GM23338 (cell line): ENCODE measurements around the gene PDIA5. TPM values are rescaled to one million over a fixed set of nuclear protein-coding genes. Genes with fewer than 3 reads are reported as not detected.

Experiments used
- ATAC-seq: fragments of 200-7000 bp; cut with Tn5 transposase; 3 replicates; pipeline ENCODE4 v1.9.1; 2020
- DNase-seq: peaks from one replicate; pipeline ENCODE4 v3.0.0-alpha.2; 2015; ENCODE audit warnings: low spot score
- H2AFZ ChIP-seq: fragments of 200-600 bp; sonication (generic); 2 replicates; pipeline ENCODE4 v1.8.0; 2016; ENCODE audit warnings: antibody characterized with exemption, mild to moderate bottlenecking, moderate library complexity
- H3F3A ChIP-seq: fragments of 200-600 bp; sonication (generic); replicated peaks from 2 replicates; pipeline ENCODE4 v1.8.0; 2017; ENCODE audit warnings: antibody characterized with exemption, mixed run types, low read depth
- H3K27ac ChIP-seq: fragments of 200-600 bp; sonication (generic); 2 replicates; pipeline ENCODE4 v1.6.1; 2016; ENCODE audit warnings: low read depth
- H3K27me3 ChIP-seq: fragments of 200-600 bp; sonication (generic); 2 replicates; pipeline ENCODE4 v1.8.0; 2016; ENCODE audit warnings: mild to moderate bottlenecking, mixed run types, moderate library complexity; ENCODE audit not compliant: insufficient read depth
- H3K36me3 ChIP-seq: fragments of 200-600 bp; sonication (generic); 2 replicates; pipeline ENCODE4 v1.8.0; 2016; ENCODE audit warnings: mild to moderate bottlenecking; ENCODE audit not compliant: insufficient read depth
- H3K4me1 ChIP-seq: fragments of 200-600 bp; sonication (generic); 2 replicates; pipeline ENCODE4 v1.8.0; 2016; ENCODE audit warnings: mild to moderate bottlenecking, moderate library complexity; ENCODE audit not compliant: insufficient read depth
- H3K4me2 ChIP-seq: fragments of 200-600 bp; sonication (generic); 2 replicates; pipeline ENCODE4 v1.7.1; 2017; ENCODE audit warnings: mixed run types
- H3K4me3 ChIP-seq: fragments of 200-600 bp; sonication (generic); 2 replicates; pipeline ENCODE4 v1.6.1; 2016; ENCODE audit warnings: mixed run types
- H3K79me2 ChIP-seq: fragments of 200-600 bp; sonication (generic); replicated peaks from 2 replicates; pipeline ENCODE4 v1.8.0; 2017; ENCODE audit warnings: mild to moderate bottlenecking; ENCODE audit not compliant: insufficient read depth
- H3K9me2 ChIP-seq: fragments of 200-600 bp; sonication (generic); 2 replicates; pipeline ENCODE4 v1.8.0; 2017; ENCODE audit not compliant: insufficient read depth
- H4K20me1 ChIP-seq: fragments of 200-600 bp; sonication (generic); replicated peaks from 2 replicates; pipeline ENCODE4 v1.8.0; 2017; ENCODE audit warnings: mild to moderate bottlenecking; ENCODE audit not compliant: insufficient read depth
- H3K27ac Mint-ChIP-seq: 2 replicates; pipeline ENCODE4 v1.8.0; 2020; ENCODE audit warnings: inconsistent platforms, mild to moderate bottlenecking, moderate library complexity, mixed read lengths
- H3K27me3 Mint-ChIP-seq: 3 replicates; pipeline ENCODE4 v1.8.0; 2022; ENCODE audit warnings: low read depth, mild to moderate bottlenecking, moderate library complexity, mixed read lengths, inconsistent platforms; ENCODE audit not compliant: insufficient read depth, poor library complexity
- H3K36me3 Mint-ChIP-seq: 3 replicates; pipeline ENCODE4 v1.8.0; 2021; ENCODE audit warnings: low read depth, mild to moderate bottlenecking, inconsistent platforms, moderate library complexity, mixed read lengths
- H3K4me1 Mint-ChIP-seq: 3 replicates; pipeline ENCODE4 v1.8.0; 2020; ENCODE audit warnings: mild to moderate bottlenecking, inconsistent platforms, mixed read lengths
- H3K4me3 Mint-ChIP-seq: 3 replicates; pipeline ENCODE4 v1.8.0; 2021; ENCODE audit warnings: moderate library complexity, mild to moderate bottlenecking, inconsistent platforms, mixed read lengths
- H3K9me3 Mint-ChIP-seq: 3 replicates; pipeline ENCODE4 v1.8.0; 2020; ENCODE audit warnings: moderate library complexity, mild to moderate bottlenecking, inconsistent platforms, mixed read lengths
- CREB1 ChIP-seq: fragments of 250-450 bp; sonication (Bioruptor Pico); IDR thresholded peaks from 2 replicates; pipeline ENCODE4 v1.5.0; 2020; ENCODE audit warnings: low read depth, mild to moderate bottlenecking, moderate library complexity
- ETS1 ChIP-seq: IDR thresholded peaks from 2 replicates; pipeline ENCODE4 v1.6.1; 2016; ENCODE audit warnings: antibody characterized with exemption
- EZH2 ChIP-seq: fragments of 200-600 bp; sonication (generic); IDR thresholded peaks from one replicate; pipeline ENCODE4 v1.8.0; 2017; ENCODE audit warnings: antibody characterized with exemption, mild to moderate bottlenecking, low read depth; ENCODE audit not compliant: unreplicated experiment
- EZH2phosphoT487 ChIP-seq: fragments of 200-600 bp; sonication (generic); IDR thresholded peaks from one replicate; pipeline ENCODE4 v1.8.1; 2018; ENCODE audit warnings: antibody characterized with exemption; ENCODE audit not compliant: unreplicated experiment
- JUNB ChIP-seq: IDR thresholded peaks from one replicate; pipeline ENCODE4 v1.6.1; 2016; ENCODE audit warnings: antibody characterized with exemption; ENCODE audit not compliant: unreplicated experiment
- NANOG ChIP-seq: IDR thresholded peaks from 2 replicates; pipeline ENCODE4 v1.6.1; 2016; ENCODE audit warnings: antibody characterized with exemption, borderline replicate concordance
- POLR2AphosphoS5 ChIP-seq: IDR thresholded peaks from 2 replicates; pipeline ENCODE4 v1.6.1; 2016; ENCODE audit warnings: antibody characterized with exemption, low read depth
- REST ChIP-seq: IDR thresholded peaks from one replicate; pipeline ENCODE4 v1.6.1; 2018; ENCODE audit warnings: antibody characterized with exemption; ENCODE audit not compliant: unreplicated experiment
- STAT1 ChIP-seq: IDR thresholded peaks from one replicate; pipeline ENCODE4 v1.6.1; 2016; ENCODE audit warnings: antibody characterized with exemption; ENCODE audit not compliant: unreplicated experiment
- ZNF114 ChIP-seq: fragments of 250-450 bp; sonication (Bioruptor Pico); IDR thresholded peaks from 2 replicates; pipeline ENCODE4 v1.5.0; 2020; ENCODE audit warnings: mild to moderate bottlenecking, moderate library complexity
- ZNF331 ChIP-seq: fragments of 250-450 bp; sonication (Bioruptor Pico); IDR thresholded peaks from 2 replicates; pipeline ENCODE4 v1.5.0; 2020; ENCODE audit warnings: low read depth, mild to moderate bottlenecking, moderate library complexity
- ZNF462 ChIP-seq: fragments of 250-450 bp; sonication (Bioruptor Pico); IDR thresholded peaks from 2 replicates; pipeline ENCODE4 v1.5.0; 2020; ENCODE audit warnings: mild to moderate bottlenecking, moderate library complexity
- polyA plus RNA-seq: library from polyadenylated mRNA; unstranded; fragments of >200 nt; fragmentation: Nextera tagmentation; extraction: Ambion mirVana; gene quantifications from 2 replicates; pipeline ENCODE4 v1.2.1, GENCODE V29; 2016
- total RNA-seq: library from RNA; depleted of rRNA; stranded (reverse); fragments of >200 nt; shearing (Covaris generic); gene quantifications from 2 replicates; pipeline ENCODE4 v1.2.3, GENCODE V29; 2014
- TF ChIP-seq, protein P1 (sequence below), 2 experiments: fragments of 200-600 bp in 1 of 2; sonication (generic) in 1 of 2; conservative IDR thresholded peaks; 2 replicates each; pipeline versions ENCODE4 v1.5.1 to v1.6.1; 2016 to 2017; ENCODE audit warnings: antibody characterized with exemption in 2 of 2, low read depth in 2 of 2, mild to moderate bottlenecking in 2 of 2, moderate library complexity in 1 of 2

The PDIA5 gene
- total and polyA plus RNA-seq, 2 experiments from 2014 or later: 22.9 to 28.1 TPM

GRCh38 chr3:123158899-123159390, 92.1 kb downstream of the PDIA5 start:
- ATAC-seq (no peak), DNase-seq (no peak)
- H3K27ac ChIP-seq: no peak overlapping the region
- no peaks in the 10 kb centered on the region for H3K4me1 ChIP-seq
- no peaks in the 10 kb centered on the region for H3K9me2 ChIP-seq
- H4K20me1 ChIP-seq: no peaks in the 10 kb centered on the region
- no peak overlapping the region for H3K4me2 ChIP-seq
- H3K79me2 ChIP-seq: no peaks in the 10 kb centered on the region
- no peak overlapping the region for H3K4me3 ChIP-seq
- H3F3A ChIP-seq: no peaks in the 10 kb centered on the region
- Mint-ChIP-seq H3K9me3 (no peaks in the 10 kb centered on the region; the same call in 2 of the 3 replicates), H3K36me3 (peaks cover 27% of the 10 kb centered on the region), H3K27me3 (peaks cover 7% of the 10 kb centered on the region), H3K27ac (no peak overlapping the region), H3K4me3 (no peak overlapping the region), H3K4me1 (no peaks in the 10 kb centered on the region; the same call in 2 of the 3 replicates)
- TF ChIP-seq, protein P1, sequence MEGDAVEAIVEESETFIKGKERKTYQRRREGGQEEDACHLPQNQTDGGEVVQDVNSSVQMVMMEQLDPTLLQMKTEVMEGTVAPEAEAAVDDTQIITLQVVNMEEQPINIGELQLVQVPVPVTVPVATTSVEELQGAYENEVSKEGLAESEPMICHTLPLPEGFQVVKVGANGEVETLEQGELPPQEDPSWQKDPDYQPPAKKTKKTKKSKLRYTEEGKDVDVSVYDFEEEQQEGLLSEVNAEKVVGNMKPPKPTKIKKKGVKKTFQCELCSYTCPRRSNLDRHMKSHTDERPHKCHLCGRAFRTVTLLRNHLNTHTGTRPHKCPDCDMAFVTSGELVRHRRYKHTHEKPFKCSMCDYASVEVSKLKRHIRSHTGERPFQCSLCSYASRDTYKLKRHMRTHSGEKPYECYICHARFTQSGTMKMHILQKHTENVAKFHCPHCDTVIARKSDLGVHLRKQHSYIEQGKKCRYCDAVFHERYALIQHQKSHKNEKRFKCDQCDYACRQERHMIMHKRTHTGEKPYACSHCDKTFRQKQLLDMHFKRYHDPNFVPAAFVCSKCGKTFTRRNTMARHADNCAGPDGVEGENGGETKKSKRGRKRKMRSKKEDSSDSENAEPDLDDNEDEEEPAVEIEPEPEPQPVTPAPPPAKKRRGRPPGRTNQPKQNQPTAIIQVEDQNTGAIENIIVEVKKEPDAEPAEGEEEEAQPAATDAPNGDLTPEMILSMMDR (conservative IDR thresholded peaks at IDR 0.05; ENCODE audit: low read depth in 2 of 2): no peak
- TF ChIP-seq NANOG: no peak
- no peak for TF ChIP-seq ETS1
- TF ChIP-seq STAT1: no peak
- no peak for TF ChIP-seq EZH2
- TF ChIP-seq JUNB: no peak
- no peak for TF ChIP-seq EZH2phosphoT487
- TF ChIP-seq ZNF331 (CRISPR knock-in tag): no peak
- no peak for TF ChIP-seq ZNF114 (CRISPR knock-in tag)
- no peak for TF ChIP-seq POLR2AphosphoS5
- no peak for TF ChIP-seq ZNF462 (CRISPR knock-in tag)
- TF ChIP-seq CREB1 (CRISPR knock-in tag): no peak
- TF ChIP-seq REST: no peak
- peaks cover 4% of the 10 kb centered on the region for H3K36me3 ChIP-seq
- no peaks in the 10 kb centered on the region for H3K27me3 ChIP-seq
- H2AFZ ChIP-seq: no peak overlapping the region
